ENCODE results near the gene CDKL5.
"Not testable (repeated sequence)": the region's sequence is repeated elsewhere in the genome, so short reads cannot be mapped to it uniquely, and the experiment has no call there.

Gene CDKL5

GRCh38 chrX:18425199-18426003, at the start of gene CDKL5:
Gene CDKL5, plus strand, starts transcription at chrX:18425608. Its CDS starts 81,489 bp downstream, at chrX:18507097.
- peak; percentile 63 for DNase-seq

DNA sequence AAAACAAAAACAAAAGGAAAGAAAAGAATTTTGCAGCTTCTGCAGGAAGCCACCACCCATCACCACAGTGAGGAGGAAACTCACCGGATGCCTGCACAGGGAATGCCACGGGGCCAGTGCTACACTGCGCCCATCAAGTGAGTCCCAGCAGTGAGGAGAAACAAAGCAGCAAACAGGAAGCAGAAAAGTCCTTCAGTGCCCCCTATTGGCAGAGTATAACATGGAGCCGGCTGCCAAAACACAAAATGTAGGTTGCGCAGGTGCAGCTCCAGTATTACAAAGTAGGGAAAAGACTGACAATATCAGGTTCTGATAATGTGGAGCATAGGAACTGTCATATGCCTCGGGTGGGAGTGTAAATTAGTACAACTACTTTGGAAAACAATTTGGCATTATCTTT, 47.6 kb upstream of the CDKL5 start:
- DNase-seq = no peak

- DNase-seq = no peak
Measured at GRCh38 chrX:18389966-18390365, 35.4 kb upstream of the CDKL5 start.

- DNase-seq = peak; percentile 3
Measured at GRCh38 chrX:18390941-18391538, 34.4 kb upstream of the CDKL5 start.

- DNase-seq = no peak
Measured at GRCh38 chrX:18394477-18394876, 30.9 kb upstream of the CDKL5 start.

DNA sequence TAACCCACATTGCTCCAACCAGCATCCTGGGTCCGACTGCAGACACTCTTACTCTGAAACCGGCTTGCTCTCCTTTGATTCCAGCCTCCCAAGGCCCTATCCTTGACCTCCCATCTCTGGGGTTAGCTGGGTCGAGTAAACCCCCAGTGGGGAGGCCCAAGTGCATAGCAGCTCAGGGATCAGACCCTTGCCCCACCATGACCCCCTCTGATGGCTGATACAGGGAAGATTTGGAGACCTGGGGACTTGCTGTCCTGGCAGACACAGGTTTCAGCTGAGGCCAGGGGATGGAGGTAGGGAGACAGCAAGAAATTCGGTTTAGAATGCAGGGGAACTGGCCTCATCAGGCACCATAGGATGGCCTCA, 23.6 kb upstream of the CDKL5 start:
- DNase-seq = no peak

DNA sequence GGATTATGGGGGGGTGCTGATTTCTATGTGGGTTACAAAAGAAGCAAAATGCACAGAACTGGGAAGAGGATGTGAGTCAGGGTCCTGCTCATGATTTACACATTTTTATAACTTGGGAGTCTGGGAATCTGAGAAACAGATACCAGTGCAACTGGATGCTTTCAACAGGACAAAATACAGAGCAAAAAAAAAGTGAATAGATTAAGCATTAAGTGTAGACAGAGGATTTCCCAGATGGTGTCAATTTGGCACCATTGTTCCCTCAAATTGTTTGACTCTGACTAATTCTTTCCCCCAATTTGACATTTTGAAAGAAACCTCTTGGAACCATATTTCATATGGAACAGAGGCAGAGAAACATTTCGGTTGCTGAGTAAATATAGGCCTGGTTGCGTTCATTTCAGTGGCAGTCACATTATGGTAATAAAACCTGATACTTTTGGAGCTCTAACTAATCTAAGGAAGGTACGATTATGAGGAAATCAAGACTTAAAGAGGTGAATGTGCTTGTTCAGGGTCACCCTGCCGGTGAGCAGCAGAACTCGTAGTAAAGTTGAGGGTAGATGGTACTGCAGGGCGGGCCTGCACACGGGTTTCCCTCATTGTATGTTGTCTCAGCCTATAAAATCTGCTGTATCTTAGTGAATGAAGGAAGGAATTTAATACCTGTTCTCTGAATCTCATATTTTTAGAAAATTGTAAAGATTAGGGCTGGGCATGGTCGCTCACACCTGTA, 18.7 kb upstream of the CDKL5 start:
- no peak for DNase-seq

DNA sequence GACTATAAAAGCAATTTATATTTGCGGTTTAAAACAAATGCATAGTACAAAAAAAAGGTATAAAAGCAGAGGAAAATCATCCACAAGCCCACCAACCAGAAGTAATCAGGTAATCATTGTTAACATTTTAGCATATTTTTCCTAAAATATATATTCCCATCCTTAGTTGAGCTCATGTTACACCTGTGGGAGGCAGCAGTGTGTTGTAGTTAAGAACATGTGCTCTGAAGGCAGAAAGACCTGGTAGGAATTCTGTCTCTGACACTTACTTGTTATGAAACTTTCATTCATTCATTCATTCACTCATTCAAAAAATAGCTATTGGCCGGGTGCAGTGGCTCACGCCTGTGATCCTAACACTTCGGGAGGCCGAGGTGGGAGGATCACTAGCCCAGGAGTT, 15.4 kb upstream of the CDKL5 start:
- no peak for DNase-seq

DNA sequence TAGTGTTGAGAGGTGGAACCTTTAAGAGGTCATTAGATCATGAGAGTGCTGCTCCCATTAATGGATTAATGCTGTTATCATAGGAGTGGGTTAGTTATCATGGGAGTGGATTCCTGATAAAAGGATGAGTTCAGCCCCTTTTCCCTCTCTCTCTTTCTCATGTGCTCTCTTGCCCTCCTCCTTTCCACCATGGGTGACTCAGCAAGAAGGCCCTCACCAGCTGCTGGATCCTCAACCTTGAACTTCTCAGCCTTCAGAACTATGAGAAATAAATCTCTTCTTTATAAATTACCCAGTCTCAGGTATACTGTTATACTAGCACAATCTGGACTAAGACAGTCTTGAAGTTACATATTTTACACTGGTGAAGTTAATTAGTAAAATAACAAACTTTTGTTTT, 10.0 kb upstream of the CDKL5 start:
- DNase-seq = no peak

DNA sequence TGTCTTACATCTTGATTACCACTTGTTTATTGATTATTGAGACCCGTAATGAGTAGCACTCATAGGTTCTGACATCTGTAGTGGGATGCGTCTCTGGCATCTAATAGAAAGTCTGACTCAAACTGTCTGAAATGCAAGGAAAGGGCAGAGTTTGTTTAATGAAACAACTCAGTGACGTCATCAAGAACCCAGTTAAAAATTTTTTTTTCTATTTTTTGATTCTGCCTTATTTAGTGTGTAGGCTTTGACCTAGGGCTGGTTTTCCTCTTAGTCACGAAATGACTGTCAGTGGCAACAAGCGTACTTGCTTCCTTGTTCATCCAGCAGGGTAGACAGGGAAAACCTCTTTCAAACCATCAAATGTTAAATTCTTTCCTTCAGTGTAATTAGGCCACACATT, 3.1 kb upstream of the CDKL5 start:
- DNase-seq = no peak

GRCh38 chrX:18422886-18423285, 2.5 kb upstream of the CDKL5 start:
- no peak for DNase-seq

GRCh38 chrX:18424482-18425198, 768 bp upstream of the CDKL5 start:
- no peak for DNase-seq

DNA sequence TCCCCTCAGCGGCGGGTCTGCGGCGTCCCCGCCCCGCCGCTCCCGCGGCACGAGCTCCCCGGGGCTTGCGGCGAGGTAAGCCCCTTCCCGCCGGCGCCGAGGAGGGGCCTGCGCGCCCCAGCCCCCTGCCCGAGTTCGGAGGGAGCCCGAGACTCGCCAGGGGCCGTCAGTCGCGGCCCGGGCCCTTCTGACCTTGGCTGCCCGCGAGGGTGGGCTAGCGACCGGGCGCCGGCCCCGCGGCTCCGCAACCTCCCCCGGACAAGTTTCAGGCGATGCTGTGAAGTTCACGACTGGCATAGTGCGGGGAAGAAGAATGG, 554 bp downstream of the CDKL5 start:
- no peak for DNase-seq

DNA sequence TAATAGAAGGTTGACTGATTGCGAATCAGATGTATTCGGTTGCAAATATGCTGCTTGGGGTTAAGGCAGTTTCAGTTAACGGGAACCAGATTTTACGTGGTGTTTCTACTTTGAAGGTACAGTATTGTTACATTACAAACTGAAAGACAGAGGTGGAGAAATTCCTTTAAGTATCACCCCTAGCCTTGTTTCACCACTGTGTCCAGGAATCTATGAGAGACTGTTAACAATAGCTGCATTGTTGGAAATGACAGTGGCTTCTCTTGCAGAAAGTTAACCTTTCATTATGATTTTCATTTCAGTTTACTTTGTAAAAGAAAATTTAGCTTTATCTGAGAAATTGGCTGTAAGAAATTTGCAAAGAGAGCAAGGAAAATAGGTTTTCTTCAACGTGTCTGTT, 2.6 kb downstream of the CDKL5 start:
- no peak for DNase-seq

DNA sequence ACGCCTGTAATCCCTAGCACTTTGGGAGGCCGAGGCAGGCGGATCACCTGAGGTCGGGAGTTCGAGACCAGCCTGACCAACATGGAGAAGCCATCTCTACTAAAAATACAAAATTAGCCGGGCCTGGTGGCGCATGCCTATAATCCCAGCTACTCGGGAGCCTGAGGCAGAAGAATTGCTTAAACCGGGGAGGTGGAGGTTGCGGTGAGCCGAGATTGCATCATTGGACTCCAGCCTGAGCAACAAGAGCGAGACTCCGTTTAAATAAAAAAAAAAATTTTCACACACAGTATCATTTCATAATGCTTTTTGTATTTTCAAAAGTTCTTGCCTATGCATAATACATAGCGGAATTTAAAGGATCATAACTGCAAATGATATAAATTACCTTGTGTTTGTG, 7.9 kb downstream of the CDKL5 start:
- not testable (repeated sequence) for DNase-seq

GRCh38 chrX:18434896-18435295, 9.5 kb downstream of the CDKL5 start:
- DNase-seq = no peak

- DNase-seq = no peak
Measured at GRCh38 chrX:18436017-18436416, 10.6 kb downstream of the CDKL5 start.

- DNase-seq = no peak
Measured at GRCh38 chrX:18440835-18441234, 15.4 kb downstream of the CDKL5 start.

- DNase-seq = no peak
Measured at GRCh38 chrX:18441780-18442367, 16.5 kb downstream of the CDKL5 start.

- no peak for DNase-seq
Measured at GRCh38 chrX:18448416-18448815, 23.0 kb downstream of the CDKL5 start.

DNA sequence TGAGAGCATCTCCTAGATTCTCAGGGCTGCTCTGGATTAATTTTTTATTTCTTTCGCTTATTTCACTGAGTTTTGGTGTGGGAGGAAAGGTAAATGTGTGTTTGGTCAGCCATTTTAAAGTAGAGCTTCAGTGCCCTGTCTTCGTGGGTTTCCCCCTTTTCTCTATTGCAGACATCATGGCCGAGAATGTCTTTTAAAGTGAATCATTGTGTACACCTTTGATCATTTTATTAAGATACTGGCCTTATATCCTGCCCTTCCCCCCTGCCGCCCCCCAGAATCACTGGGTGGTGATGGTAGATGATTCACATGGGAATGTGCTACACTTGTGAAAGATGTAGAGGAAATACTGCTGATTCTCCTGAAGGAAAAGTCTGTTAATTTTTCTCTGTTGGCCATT, 23.8 kb downstream of the CDKL5 start:
- DNase-seq = no peak

- DNase-seq = no peak
Measured at GRCh38 chrX:18455384-18455783, 30.0 kb downstream of the CDKL5 start.

DNA sequence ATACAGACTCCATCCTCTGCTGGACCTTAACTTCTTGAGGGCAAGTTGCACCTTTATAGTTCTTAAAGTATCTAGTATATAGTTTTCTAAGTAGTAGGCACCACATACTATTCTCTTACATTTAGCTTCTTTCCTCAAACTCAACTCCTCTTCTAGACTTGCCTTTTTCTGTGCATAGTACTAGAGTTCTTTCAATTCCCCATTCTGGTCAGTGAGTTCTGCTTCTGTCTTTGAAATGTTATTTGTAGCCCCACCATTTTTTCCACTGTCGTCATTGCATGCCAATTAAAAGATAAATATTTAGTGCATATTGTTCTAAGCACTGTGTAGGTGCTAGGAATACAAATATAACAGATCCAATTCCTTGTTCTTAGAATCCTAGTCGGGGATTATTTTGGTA, 31.6 kb downstream of the CDKL5 start:
- DNase-seq = no peak

Data from KG1 (cell line).